ENCODE measurements around the gene MSI2. TPM values are rescaled to one million over a fixed set of nuclear protein-coding genes. Genes with fewer than 3 reads are reported as not detected.

MSI2 gene
- total RNA-seq, 1 donor from 2014 or later, result 23.1 TPM

- peak overlapping the region; percentile 14 for H3K27ac Mint-ChIP-seq (ENCODE audit: unreplicated experiment)
- H3K4me3 Mint-ChIP-seq (ENCODE audit: unreplicated experiment), result no peak overlapping the region
- no peaks in the 10 kb centered on the region for H3K36me3 Mint-ChIP-seq (ENCODE audit: low read depth)
- no peaks in the 10 kb centered on the region for H3K27me3 Mint-ChIP-seq (ENCODE audit: low read depth)
- peaks cover 6% of the 10 kb centered on the region for H3K9me3 Mint-ChIP-seq (ENCODE audit: low read depth)
- H3K4me1 Mint-ChIP-seq (ENCODE audit: low read depth), result peaks cover 14% of the 10 kb centered on the region
- TF ChIP-seq CTCF (IDR thresholded peaks at IDR 0.05), result no peak
- no peak for DNase-seq (ENCODE audit: low spot score)
Observed at GRCh38 chr17:57379237-57379894, 123.0 kb downstream of the MSI2 start.

GRCh38 chr17:57379895-57380434, 123.6 kb downstream of the MSI2 start:
- no peak for DNase-seq (ENCODE audit: low spot score)
- peaks cover 7% of the 10 kb centered on the region for H3K9me3 Mint-ChIP-seq (ENCODE audit: low read depth)
- no peak for TF ChIP-seq CTCF (IDR thresholded peaks at IDR 0.05)
- H3K27me3 Mint-ChIP-seq (ENCODE audit: low read depth), result no peaks in the 10 kb centered on the region
- peaks cover 4% of the 10 kb centered on the region for H3K36me3 Mint-ChIP-seq (ENCODE audit: low read depth)
- peaks cover 14% of the 10 kb centered on the region for H3K4me1 Mint-ChIP-seq (ENCODE audit: low read depth)
- H3K27ac Mint-ChIP-seq (ENCODE audit: unreplicated experiment), result no peak overlapping the region
- no peak overlapping the region for H3K4me3 Mint-ChIP-seq (ENCODE audit: unreplicated experiment)

GRCh38 chr17:57381498-57381897, 125.2 kb downstream of the MSI2 start:
- no peak overlapping the region for H3K27ac Mint-ChIP-seq (ENCODE audit: unreplicated experiment)
- H3K27me3 Mint-ChIP-seq (ENCODE audit: low read depth), result no peaks in the 10 kb centered on the region
- no peak for DNase-seq (ENCODE audit: low spot score)
- peaks cover 14% of the 10 kb centered on the region for H3K4me1 Mint-ChIP-seq (ENCODE audit: low read depth)
- H3K9me3 Mint-ChIP-seq (ENCODE audit: low read depth), result peaks cover 7% of the 10 kb centered on the region
- TF ChIP-seq CTCF (IDR thresholded peaks at IDR 0.05), result no peak
- no peak overlapping the region for H3K4me3 Mint-ChIP-seq (ENCODE audit: unreplicated experiment)
- peaks cover 4% of the 10 kb centered on the region for H3K36me3 Mint-ChIP-seq (ENCODE audit: low read depth)

- Mint-ChIP-seq H3K4me3 (ENCODE audit: unreplicated experiment) (no peak overlapping the region), H3K27me3 (ENCODE audit: low read depth) (no peaks in the 10 kb centered on the region), H3K36me3 (ENCODE audit: low read depth) (peaks cover 4% of the 10 kb centered on the region), H3K27ac (ENCODE audit: unreplicated experiment) (no peak overlapping the region), H3K4me1 (ENCODE audit: low read depth) (peaks cover 10% of the 10 kb centered on the region), H3K9me3 (ENCODE audit: low read depth) (peaks cover 18% of the 10 kb centered on the region)
- DNase-seq (ENCODE audit: low spot score), result no peak
- no peak for TF ChIP-seq CTCF (IDR thresholded peaks at IDR 0.05)
Observed at GRCh38 chr17:57384219-57384618, 127.9 kb downstream of the MSI2 start.

GRCh38 chr17:57385975-57386374, 129.7 kb downstream of the MSI2 start:
- Mint-ChIP-seq H3K4me1 (ENCODE audit: low read depth) (peaks cover 8% of the 10 kb centered on the region), H3K9me3 (ENCODE audit: low read depth) (peaks cover 18% of the 10 kb centered on the region), H3K4me3 (ENCODE audit: unreplicated experiment) (no peak overlapping the region), H3K36me3 (ENCODE audit: low read depth) (peaks cover 4% of the 10 kb centered on the region), H3K27ac (ENCODE audit: unreplicated experiment) (no peak overlapping the region), H3K27me3 (ENCODE audit: low read depth) (no peaks in the 10 kb centered on the region)
- DNase-seq (ENCODE audit: low spot score), result no peak
- TF ChIP-seq CTCF (IDR thresholded peaks at IDR 0.05), result no peak

Data from chondrocyte (in vitro differentiated cells).